NCI-H1694 treated with DMSO at 0.1 percent for 48 hours (cell line): ENCODE results near the gene KRTAP10-8.
"Not testable (repeated sequence)": the region's sequence is repeated elsewhere in the genome, so short reads cannot be mapped to it uniquely, and the experiment has no call there.

ENCODE experiments used
- DNase-seq: peaks from one replicate; lab custom pipeline; 2025; lab: John Stamatoyannopoulos, UW

The KRTAP10-8 gene

GRCh38 chr21:44599264-44600029, 12.4 kb upstream of the KRTAP10-8 start:
- no peak for DNase-seq

DNA sequence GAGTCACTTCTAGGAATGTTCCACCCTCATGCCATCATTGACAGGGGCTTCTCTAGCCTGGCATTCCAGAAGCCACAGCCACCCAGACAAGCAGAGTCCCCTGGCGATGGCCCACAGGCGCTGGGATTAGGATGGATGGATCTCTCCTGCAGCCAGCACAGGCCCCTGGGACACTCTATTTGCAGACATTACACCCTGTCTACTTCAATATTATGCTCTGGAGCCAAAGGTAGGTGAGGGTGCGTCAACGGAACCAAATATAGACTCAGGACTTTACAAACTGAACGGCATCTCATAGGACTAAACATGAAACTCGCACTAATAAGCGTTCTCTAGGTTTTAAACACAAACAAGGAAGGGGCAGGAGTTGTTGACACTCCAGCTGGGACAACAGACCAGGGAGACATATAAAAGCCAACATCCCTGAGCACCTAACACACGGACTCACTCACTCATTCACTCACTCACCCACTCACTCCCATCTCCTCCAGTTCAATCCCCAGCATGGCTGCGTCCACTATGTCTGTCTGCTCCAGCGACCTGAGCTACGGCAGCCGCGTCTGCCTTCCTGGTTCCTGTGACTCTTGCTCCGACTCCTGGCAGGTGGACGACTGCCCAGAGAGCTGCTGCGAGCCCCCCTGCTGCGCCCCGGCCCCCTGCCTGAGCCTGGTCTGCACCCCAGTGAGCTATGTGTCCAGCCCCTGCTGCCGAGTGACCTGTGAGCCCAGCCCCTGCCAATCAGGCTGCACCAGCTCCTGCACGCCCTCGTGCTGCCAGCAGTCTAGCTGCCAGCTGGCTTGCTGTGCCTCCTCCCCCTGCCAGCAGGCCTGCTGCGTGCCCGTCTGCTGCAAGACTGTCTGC, 11.5 kb upstream of the KRTAP10-8 start, which contains the start of gene KRTAP10-7:
KRTAP10-7 (plus strand) TSS at position 480 of the 861 bp plus-strand sequence; CDS start at position 505, 25 bp downstream.
- not testable (repeated sequence) for DNase-seq

DNA sequence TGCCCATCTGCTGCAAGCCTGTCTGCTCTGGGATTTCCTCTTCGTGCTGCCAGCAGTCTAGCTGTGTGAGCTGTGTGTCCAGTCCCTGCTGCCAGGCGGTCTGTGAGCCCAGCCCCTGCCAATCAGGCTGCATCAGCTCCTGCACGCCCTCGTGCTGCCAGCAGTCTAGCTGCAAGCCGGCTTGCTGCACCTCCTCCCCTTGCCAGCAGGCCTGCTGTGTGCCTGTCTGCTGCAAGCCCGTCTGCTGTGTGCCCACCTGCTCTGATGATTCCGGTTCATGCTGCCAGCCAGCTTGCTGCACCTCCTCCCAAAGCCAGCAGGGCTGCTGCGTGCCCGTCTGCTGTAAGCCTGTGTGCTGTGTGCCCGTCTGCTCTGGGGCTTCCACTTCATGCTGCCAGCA, 10.8 kb upstream of the KRTAP10-8 start:
- peak; percentile 55 for DNase-seq

DNA sequence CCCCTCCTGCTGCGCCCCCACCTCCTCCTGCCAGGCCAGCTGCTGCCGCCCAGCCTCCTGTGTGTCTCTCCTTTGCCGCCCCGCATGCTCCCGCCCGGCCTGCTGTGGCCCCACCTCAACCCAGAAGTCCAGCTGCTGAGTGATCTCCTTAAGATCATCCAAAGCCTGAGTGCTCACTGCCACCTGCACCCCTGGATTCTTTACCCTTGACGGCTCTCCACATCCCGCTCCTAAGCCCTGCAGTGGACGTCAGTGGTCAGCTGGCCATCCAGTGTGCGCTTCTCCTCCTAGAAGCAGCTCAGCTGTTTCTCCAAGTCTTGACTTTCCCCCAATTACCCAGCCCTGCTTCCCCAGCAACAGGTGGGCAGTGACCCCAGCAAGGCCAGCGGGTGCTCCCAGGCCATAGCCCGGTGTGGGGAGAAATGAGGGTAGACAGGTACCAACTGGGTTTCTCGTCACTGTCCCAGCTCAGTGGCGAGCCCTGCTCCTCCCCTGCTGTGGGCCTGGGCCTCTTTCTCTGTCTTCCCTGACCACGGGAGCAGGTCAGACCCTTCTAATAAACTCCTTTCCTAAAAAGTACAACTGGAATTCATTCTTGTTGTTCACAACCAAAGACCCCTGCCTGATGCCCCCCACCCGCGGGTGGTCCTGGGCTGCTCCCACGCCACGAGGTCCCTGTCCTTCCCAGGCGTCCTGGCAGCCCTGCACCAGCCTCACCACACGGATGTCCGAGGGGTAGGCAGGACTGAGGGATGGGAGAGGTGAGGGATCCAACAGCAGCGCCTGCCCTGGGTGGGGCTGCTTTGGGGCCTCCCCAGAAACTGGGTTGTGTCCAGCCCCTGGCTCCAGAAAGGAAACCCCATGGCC, 10.1 kb upstream of the KRTAP10-8 start:
- DNase-seq, result no peak

- DNase-seq, result no peak
Measured at GRCh38 chr21:44602463-44602850, 9.4 kb upstream of the KRTAP10-8 start.

- DNase-seq, result no peak
Measured at GRCh38 chr21:44603109-44603875, 8.6 kb upstream of the KRTAP10-8 start.

DNA sequence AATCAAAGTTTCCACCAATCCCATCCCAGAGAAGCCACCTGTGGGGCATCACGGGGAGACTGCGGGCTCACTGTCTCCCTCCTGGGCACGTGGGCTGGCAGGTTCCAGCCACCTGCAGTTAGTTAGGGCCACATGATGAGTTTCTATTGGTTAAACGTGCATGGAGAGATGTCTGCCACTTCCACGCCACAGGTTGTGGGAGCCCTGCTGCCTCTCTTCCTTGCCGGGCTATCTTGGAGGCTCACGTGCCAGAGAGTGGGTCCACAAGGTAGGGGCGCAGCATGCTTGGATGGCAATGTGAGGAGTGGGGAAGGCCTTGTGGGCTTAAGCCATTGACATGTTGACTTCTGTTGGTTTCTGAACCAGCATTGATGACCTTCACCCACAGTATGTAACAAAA, 8.0 kb upstream of the KRTAP10-8 start:
- DNase-seq, result no peak

- DNase-seq, result no peak
Measured at GRCh38 chr21:44606495-44606894, 5.4 kb upstream of the KRTAP10-8 start.

- DNase-seq, result no peak
Measured at GRCh38 chr21:44609193-44609592, 2.7 kb upstream of the KRTAP10-8 start.

DNA sequence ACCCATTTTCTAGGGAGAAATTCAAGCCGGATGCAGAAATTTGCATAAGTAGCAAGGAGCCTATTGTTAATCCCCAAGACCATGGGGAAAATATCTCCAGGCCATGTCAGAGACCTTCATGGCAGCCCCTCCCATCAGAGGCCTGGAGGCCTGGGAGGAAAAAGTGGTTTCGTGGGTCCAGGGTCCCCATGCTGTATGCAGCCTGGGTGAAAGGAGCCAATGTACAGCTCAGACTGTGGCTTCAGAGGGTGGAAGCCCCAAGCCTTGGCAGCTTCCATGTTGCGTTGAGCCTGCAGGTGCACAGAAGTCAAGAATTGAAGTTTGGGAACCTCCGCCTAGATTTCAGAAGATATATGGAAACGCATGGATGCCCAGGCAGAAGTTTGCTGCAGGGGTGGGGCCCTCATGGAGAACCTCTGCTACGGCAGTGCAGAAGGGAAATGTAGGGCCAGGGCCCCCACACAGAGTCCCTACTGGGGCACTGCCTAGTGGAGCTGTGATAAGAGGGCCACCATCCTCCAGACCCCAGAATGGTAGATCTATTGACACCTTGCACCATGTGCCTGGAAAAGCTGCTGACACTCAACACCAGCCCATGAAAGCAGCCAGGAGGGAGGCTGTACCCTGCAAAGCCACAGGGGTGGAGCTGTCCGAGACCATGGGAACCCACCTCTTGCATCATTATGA, 1.6 kb upstream of the KRTAP10-8 start:
- DNase-seq, result not testable (repeated sequence)

GRCh38 chr21:44611551-44611950, 328 bp upstream of the KRTAP10-8 start:
- DNase-seq, result no peak

- DNase-seq, result no peak
Measured at GRCh38 chr21:44612669-44613229, 870 bp downstream of the KRTAP10-8 start.

DNA sequence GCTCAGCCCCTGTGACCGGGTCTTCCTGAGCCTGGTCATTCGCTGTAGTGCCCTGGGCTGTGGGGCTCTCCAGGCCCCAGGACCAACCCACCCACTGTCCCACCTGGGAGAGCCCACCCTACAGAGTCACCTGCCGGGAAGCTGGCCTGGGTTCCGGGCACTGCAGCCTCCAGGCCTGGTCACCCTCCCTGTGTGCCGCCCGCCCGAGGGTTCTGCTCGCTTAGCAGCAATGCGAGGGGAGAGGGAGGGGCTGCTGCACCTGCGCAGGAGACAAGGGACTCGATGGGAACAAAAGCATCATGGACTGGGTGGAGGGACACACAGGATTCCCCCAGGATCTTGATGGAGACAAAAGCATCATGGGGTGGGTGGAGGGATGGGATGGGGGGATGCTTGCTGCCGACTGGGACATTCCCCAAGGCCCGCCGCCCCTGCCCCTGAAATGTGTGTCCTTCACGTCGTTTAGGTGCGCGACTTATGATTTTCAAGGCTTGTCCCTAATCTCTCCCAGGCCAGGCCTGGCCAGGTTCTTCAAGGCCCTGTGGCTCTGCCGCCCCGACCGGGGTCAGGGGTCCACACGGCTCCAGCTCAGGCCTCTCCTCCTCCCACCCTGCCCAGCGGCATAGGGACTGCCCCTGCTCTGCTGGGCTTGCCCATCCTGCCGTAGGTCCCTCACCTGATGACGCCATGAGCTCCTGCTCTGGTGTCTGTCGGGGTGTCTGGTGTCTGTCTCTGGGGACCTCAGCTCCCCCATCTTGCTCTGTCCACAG, 1.7 kb downstream of the KRTAP10-8 start:
- DNase-seq, result no peak

DNA sequence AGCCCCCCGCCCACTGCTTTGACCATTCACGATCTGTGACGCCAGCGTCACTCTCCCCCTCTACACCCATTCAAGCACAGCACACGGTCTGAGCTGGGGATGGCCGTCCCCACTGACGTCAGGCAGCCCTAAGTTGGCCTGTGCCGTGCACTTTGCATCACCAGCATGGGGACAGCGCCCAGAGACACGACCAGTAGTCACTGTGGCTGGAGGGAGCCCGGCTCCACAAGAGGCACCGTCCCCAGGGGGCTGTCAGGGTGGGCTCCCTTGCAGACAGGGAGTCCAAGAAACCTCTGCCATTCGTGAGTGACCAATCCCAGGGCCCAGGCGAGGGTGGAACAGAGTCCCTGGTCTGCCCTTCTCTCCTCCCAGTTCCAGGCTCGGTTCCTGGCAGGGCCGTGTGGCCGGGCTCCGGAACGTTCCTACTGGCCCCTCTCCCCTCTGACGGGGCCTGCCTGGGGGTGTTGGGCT, 2.3 kb downstream of the KRTAP10-8 start:
- DNase-seq, result no peak

- no peak for DNase-seq
Measured at GRCh38 chr21:44614961-44615391, 3.1 kb downstream of the KRTAP10-8 start.

DNA sequence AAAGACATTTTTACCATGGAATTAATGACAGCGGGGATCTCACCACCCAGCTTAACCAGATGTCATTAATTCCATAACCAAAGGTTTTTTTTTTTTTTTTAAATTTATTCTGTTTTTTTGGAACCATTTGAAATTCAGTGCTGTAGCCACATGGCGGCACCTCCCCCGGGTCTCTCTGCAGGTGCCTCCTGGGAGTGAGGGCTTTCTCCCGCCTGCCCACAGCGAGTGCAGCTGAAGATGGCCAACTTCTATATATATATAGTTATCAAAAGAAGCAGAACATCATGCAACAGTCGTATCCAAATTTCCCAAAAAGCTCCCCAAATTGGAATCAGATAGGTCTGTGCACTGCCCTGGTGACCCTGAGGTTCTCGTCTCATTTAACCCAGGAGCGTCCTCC, 3.6 kb downstream of the KRTAP10-8 start:
- DNase-seq, result no peak

DNA sequence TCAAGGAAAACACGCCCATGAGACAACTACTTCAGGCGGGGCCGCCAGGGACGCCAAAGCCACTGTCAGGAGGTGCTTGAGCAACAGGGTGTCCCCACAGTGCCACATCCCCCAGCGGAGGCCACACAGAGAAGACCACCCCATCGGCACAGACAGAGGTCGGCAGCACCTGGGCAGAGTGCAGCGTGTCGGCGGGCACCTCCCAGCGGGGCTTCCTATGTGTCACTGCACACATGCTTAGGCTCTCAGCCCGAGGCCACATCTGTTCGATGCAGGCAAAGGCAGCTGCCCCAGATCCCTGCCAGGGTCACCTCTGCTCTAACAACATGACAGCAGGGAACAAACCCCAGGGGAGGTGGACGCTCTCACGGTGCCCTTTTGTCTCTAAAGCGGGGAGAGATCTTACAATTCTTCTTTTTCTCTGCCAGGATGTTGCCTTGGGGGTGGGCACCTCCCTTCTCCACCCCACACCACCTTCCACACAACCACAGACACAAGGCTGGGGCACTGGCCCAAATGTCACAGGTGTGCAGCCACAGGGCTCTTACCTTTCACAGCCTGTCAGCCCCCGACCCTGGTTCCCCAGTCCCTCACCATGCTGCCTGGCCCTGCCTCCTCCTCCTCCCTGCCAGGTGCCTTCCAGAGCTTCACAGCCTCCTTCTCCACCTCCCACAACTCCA, 4.2 kb downstream of the KRTAP10-8 start:
- peak; percentile 30 for DNase-seq

GRCh38 chr21:44616591-44616926, 4.7 kb downstream of the KRTAP10-8 start:
- no peak for DNase-seq

- no peak for DNase-seq
Measured at GRCh38 chr21:44617071-44617501, 5.2 kb downstream of the KRTAP10-8 start.
